Occipital lobe (tissue), 1 donor: Measurements from ENCODE around the gene ETDB. TPM values are rescaled to one million over a fixed set of nuclear protein-coding genes. Genes with fewer than 3 reads are reported as not detected.

Experiments used
- total RNA-seq: library from RNA; depleted of rRNA; stranded (reverse); fragments of >200 nt; gene quantifications from one replicate; pipeline ENCODE4 v1.2.3, GENCODE V29; 2014

ETDB gene
- total RNA-seq, 1 donor from 2014 or later: not detected

Other genes with a start within 250 kb of the ETDB start
- 25.9 TPM for gene MOSPD1, start 205.3 kb downstream of the ETDB start, total RNA-seq
- 0.78 TPM for gene SMIM10, start 129.5 kb downstream of the ETDB start, total RNA-seq
- 4.1 TPM for gene RTL8B, start 98.0 kb downstream of the ETDB start, total RNA-seq
- 18.9 TPM for gene RTL8C, start 88.2 kb downstream of the ETDB start, total RNA-seq
- 5.1 TPM for gene RTL8A, start 68.4 kb downstream of the ETDB start, total RNA-seq
- gene SMIM10L2B, start 21.8 kb downstream of the ETDB start, total RNA-seq: 3.4 TPM
- gene CT55, start 50.9 kb upstream of the ETDB start, total RNA-seq: not detected
- not detected for gene ETDA, start 131.5 kb upstream of the ETDB start, total RNA-seq
- not detected for gene ETDC, start 189.0 kb upstream of the ETDB start, total RNA-seq
- gene ZNF75D, start 223.6 kb upstream of the ETDB start, total RNA-seq: 14.0 TPM
- 17.9 TPM for gene ZNF449, start 224.3 kb upstream of the ETDB start, total RNA-seq